Right renal cortex interstitium (tissue), 3 donors: Measurements from ENCODE around the gene CBX6. TPM values are rescaled to one million over a fixed set of nuclear protein-coding genes. Genes with fewer than 3 reads are reported as not detected.

Experiments used
- DNase-seq, 3 donors: peaks; one replicate each; pipeline ENCODE4 v3.0.0-alpha.2; 2013; ENCODE audit warnings: low read depth in 3 of 3, low spot score in 2 of 3
- polyA plus RNA-seq, 3 donors: library from polyadenylated mRNA; unstranded; fragments of 120-200 nt; gene quantifications; one replicate each; pipeline ENCODE4 v1.2.1, GENCODE V29; 2013; ENCODE audit not compliant: insufficient read length in 3 of 3

Gene CBX6
- polyA plus RNA-seq, 3 donors: 32.4 to 37.5 (median 33.3) TPM

DNA sequence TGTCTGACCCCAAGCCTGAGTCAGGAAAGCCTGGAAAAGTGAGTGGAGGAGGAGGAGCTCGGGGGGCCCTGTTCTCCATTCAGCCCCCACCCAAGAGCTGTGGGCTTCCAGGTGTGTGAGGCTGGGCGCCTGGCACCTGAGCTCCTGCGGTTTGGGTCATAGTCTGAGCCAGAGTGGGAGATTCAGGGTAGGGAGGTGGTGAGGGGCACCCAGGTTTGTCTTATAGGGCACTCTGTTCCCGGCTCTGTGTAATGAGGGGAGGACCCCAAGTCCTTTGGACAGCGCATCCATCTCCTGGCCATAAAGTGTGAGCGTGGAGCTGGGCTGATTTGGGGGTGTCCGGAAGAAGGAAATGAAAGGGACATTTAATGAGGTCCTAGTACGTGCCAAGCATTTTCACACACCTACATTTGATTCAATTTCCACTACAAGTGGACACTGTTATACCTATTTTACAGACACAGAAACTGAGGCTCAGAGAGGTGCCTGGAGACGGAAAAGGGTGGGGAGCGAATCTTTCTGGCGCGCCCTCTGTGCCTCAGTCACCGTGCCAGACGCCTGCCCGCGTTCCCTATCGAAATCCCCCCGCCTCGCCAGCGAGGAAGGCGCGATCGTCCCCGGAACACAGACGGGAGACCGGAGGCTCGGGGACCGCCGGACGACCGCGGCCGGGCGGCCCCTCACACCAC, 29.4 kb downstream of the CBX6 start:
- DNase-seq: no peak

DNA sequence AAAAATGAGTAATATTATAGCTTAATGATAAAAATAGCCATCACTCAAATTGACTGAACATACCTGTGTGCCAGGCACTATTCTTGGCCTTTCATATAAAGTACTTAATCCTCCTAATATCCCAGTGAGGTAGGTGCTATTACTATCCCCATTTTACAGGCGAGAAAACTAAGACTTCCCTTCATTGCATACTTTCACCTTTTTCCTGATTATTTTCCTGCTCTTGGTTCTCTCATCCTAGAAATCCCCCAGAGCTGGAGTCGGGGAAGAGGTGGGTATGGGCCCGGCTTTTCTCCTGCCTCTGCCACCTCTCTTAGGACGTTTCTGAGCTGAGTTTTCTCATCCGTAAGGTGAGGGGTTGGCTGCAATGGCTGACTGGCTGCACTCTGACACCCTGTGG, 30.4 kb downstream of the CBX6 start:
- no peak for DNase-seq

DNA sequence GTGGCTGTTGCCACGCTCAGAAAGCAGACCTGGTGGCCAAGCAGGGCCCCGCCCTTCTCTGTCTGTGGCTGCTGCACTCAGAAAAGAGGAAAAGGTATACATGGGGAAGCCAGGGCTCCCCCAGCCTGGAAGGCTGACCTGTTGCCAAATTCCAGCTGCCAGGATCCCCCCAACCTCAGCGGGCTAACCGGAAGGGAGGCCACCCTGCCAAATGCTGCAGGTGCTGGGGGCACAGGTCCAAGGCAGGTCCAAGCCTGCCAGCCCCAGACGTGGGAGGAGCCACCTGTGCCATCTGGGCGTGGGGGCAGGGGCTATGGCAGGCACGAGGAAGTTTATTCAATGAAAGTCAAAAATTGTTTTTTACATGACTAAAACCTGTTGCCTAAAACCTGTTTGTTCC, 30.8 kb downstream of the CBX6 start:
- DNase-seq: no peak

DNA sequence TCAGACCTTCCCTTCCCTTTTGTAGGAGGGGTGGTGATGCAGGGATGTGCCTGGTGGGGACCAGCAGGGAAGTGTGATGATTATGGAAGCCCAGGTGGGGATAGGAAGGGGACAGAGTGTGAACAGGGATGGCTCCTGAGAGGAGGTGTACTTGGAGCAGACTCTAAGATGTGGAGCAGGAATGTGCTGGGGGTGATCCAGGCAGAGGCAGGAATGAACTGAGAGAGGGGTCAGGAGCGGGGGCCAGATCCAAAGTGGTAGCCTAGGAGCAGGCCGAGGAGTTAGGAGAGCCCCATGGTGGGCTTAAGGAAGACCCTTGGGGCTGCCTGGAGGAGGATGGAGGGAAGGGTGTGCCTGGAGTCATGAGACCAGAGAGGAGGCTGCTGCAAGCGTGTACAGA, 31.9 kb downstream of the CBX6 start:
- no peak for DNase-seq

DNA sequence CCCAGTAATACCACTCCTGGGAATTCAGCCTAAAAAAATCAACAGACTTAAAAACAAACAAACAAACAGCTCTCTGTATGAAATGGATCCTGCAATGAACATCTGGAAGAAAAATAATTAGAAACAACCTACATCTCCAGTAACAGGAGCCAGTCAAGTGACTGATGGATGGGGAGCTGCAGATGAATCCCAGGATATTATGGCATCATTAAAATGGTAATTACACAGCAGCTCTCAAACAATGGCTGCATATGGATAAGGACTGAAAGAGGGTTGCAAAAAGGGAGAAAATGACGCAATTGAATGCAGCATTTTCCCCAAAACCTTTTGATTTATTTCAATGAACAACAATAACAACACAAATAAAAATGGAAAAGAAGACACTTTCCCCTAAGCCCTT, 32.3 kb downstream of the CBX6 start:
- DNase-seq: no peak

DNA sequence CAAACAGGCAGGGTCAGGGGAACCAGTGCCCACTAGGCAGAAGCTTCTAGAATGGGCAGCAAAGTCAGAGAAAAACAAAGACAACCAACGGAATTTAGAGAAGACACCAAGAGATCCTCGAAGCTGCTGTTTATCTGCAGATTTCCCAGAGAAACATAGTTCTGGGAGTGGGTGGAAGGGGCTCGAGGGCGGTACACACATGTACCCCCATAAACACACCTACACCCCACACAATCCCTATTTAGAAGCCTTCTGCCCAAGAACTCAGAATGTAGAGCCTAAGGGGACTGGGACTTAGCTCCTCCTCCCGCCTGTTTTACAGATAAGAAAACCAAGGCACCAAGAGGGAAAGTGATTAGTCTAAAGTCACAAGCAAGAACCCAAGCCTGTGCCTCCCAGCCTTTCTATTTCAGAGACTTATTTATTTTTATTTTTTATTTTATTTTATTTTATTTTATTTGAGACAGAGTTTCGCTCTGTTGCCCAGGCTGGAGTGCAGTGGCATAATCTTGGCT, 34.5 kb downstream of the CBX6 start:
- no peak for DNase-seq

DNA sequence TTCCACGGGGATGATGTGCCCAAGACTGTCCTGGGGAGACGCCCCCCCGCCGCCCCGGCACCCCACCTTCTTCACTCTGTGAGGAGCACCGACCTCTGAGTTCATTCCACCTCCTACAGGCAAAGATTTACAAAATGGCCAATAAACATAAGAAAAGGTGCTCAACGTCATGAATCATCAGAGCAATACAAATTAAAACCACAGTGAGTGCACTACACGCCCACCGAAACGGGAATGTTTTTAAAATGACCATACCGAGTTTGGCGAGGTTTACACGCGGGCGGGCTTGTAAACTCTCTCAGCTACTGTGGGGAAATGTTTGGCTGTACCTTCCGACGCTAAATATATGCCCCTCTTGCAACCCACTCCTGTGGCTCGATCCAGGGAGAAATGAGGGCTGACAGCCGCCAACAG, 36.1 kb downstream of the CBX6 start:
- DNase-seq: no peak

DNA sequence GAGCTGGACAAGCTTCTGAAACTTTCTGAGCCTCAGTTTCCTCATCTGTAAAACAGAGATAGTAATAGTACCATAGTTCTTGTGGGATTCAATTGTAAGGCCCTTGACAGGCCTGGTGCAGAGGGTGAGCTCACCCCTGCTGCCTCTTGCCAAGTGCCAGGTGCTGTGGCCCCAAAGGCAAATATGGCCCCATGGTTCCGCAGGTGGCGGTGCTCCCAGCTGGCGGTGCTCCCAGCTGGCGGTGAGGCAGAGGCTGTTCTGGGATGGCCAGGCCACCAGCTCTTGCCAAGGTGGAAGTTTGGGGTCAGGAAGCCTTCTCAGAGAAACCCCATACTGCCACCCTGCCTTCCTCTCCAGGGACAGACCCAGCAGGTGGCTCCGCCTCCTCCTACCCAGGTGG, 37.0 kb downstream of the CBX6 start:
- no peak for DNase-seq

DNA sequence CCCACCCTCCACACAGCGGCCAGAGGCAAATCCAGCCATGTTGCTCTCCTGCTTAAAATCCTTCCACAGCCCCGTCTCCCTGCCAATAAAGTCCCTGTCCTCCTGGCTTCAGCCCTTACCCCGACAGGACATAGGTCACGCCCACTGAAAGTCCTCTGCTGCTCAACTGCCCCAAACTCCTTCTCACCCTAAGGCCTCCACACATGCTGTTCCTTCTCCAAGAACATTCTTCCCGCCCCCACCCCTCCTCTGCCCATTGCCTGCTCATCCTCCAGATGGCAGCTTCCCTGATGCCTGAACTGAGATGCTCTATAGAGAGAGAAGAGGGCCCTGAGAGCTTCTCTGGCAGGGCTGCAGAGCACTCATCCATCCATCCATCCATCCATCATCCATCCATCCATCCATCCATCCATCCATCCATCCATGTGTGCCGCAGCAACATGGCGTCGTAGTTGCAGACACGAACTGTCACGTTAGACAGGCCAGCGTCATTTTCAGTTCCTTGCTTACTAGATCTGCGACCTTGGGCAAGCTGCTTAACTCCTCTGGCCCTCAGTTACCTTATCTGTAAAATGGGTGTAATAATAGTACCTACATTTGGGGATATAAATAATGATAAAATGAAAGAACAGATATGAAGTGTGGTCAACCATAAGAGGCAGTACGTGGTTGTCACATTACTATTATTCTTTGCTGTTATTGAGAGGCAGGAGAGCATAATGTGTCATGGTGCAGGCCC, 37.6 kb downstream of the CBX6 start:
- DNase-seq: no peak

DNA sequence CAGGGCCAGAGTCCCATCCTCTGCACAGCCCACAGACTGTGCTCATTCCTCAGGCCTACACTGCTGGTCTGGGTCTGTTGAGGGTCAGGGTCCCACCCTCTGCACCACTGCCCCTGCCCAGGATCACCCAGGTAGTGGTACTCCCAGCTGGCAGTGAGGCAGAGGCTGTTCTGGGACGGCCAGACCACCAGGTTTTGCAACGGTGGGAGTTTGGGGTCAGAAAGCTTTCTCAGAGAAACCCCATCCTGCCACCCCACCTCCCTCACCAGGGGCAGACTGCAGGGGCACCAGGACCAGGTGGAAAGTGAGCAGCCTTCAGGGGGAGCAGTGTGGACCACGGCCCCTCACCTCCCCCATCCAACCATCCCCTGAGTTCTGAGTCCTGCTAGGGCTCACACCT, 39.0 kb downstream of the CBX6 start:
- no peak for DNase-seq

DNA sequence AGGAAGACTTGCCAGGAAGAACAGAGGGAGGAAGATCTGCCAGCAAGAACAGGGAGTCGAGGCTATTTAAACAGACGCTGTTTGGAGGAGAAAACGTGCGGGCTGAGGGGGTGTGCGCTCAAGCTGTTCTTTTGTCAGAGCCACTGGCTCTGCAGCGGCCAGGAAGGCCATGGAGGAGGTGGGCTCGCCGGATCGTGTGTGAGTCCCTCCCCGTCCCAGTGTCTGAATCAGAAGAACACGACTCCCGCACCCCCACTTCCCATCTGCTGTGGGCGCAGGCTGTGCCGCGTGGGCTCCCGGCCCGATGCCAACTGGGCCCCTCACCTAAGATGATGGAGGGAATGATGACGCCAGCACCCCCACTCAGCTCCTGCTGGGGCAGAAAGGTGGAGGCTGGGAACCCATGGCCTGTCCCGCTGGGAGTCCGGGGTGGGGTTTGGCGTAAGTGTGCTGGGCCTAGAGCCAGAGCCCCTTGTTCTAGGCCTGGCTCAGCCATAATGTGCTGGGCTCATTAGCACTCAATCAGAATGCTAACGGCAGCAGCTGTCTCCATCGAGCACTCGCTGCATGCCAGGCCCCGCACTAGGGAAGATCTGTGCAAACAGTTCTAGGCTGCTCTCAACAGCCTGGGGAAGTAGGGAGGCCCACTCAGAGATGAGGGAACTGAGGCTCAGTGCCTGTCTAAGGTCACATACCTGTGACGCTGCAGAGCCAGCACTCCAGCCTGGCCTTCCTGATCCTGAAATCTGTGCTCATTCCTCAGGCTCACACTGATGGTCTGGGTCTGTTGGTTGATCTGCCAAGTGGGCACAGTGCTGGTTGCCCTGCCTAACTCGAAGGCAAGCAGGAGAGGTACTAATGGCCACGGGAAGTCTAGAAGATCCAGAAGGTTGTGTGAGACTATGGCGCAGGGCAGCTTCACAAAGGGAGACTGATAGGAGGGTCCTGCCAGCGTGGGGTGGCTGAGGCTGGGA, 39.7 kb downstream of the CBX6 start:
- no peak for DNase-seq

DNA sequence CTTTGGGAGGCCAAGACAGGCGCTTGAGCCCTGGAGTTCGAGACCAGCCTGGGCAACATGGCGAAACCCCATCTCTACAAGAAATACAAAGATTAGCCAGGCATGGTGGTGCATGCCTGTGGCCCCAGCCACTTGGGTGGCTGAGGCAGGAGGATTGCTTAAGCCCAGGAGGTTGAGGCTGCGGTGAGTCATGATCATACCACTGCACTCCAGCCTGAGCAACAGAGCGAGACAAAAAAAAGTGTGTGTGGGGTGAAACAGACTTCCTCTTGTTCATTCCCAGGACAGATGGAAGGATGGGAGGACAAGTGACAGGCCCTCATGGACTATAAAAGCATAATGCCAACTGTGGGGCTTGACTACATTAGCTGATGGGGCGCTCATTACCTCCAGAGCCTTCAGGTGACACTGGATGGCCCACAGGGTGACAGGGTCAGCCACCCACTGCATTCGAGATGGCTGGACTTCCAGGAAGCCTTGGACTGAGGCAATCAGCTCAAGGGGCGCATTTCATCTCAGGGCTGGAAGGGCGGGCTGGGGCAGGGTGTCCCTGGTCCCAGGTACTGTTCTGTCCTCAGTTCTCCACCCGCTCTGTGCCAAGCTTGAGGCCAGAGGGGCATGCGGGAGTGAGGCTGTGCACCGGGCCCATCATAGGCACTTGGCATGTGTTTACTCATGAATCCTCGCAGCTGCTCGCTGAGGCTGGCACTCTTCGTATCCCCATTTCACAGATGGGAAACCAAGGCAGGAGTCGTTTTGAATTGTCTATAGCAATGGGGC, 40.7 kb downstream of the CBX6 start:
- no peak for DNase-seq

DNA sequence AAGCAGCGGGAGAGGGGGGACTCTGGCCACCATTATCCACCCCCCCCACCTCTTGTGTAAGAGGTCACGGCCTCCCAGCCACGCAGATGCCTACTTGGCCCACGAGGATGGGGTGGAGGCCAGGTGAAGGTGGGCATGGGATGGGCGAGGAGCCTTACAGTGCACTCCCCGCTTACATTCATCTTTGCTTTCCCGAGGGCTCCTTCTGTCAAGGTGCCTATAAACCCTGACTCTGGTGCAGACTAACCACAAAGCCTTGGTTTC, 41.2 kb downstream of the CBX6 start:
- DNase-seq: no peak

DNA sequence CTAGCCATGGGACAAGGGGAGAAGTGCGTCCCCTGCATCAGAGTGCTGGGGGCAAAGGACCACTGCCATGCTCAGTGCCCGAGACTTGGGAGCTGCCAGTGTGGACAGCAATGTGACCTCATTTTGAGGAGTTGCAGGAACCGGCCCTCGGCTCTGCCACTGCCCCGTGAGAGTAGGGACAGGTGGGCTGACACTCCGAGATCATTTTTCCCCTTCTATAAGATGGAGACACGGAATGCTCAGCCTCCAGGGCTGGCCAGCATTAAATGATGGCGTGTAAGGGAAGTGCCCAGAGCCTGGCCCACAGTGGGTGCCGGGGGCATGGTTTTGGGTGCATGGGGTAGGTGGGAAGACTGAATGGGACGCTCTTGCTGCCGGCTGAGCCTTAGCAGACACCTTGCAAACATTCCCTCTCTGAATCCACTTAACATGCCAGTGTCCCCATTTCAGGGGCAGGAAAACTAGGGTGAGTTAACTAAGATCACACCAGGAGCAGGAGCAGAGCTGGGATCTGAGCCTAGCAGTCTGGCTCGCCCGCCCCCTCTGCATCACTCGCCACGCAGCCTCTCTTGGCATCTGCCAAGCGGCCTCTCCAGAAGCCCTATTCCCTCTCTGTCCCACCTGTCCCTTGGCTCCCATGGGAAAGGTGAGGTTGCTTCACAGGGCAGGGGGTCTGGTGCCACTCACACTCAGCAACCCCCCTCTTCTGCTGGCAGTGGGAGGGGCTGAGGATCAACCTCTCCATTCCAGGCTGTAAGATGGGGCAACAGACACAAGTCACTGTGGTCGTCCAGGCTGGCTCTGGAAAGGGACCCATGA, 41.8 kb downstream of the CBX6 start:
- DNase-seq: no peak

DNA sequence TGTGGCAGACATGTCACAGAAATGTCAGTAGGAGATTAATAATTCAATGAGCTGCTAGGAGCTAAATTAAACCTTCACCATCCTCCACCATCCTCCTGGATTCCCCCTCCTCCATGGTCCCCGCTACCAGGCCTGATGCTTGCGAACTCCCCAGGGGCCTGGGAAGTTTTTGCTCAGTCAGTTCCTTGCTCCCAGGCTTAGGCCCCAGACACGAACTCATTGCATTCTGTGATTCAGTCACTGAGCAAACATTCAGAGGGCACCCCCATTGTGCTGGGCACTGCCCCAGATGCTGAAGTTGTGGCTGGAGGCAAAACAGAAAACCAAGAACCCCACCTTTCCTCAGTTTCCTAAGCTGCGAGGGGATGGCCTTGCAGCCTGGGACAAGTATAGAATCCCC, 42.5 kb downstream of the CBX6 start:
- no peak for DNase-seq

DNA sequence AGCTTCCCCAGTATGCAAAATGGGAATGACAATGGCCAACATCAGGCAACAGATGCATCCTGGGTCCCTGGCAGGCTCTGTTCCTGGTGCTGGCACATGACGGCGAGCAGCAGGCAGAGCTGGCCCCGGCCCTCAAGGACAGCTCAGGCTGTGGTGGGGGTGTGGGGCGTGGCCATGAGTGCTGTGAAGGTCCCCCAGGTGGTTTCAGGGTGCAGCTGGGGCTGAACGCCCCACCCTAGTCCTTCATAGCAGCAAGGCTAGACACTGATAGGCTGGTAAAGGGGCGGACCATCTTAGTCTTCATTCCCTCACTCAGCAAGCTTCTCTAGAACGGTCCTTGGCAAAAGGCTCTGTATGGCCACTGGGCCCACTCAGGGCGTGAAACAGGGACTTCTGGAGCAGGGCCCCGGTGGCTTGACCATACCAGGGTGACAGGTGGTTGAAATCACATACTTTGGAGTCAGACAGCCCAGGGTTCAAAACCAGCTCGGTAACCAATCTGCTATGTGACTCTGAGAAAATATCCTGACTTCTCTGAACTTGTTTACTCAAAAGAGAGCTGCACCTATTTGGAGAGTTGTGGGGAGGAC, 43.3 kb downstream of the CBX6 start:
- DNase-seq: no peak

DNA sequence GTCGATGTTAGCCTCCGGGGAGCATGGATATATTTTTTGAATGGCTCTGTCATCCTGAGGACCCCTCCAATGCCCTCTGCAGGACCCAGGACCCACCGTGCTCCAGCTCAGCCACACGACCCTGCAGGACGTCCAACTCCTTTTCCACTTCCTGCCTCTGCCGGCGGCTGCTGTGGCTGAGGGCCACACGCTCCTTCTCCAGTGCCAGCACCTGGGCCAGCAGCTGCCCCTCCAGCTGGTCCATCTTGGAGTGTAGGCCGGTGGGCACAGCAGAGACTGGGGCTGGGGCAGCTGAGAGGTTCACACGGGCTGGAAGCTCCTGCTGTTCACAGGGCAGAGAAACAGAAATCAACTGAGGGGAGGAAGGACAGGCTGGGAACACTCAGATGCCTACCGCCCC, 43.8 kb downstream of the CBX6 start:
- DNase-seq: no peak

DNA sequence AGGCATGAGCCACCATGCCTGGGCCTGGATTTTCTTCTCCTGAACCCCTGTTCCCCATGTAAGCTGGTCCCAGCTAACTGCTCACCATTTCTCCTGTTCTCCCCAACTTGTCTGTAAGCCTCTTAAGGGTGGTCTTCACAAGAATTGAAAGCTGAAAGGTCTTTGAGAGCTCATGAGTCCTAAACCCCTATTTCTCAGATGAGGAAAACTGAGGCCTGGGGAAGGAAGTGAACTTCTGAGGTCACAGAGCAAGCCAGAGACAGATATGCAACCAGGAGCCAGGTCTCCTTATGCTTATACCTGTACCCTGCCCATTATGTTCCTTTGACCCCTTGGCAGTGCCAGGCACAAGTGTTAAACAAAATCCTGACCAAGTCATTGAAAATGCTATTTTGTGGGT, 44.5 kb downstream of the CBX6 start:
- no peak for DNase-seq

DNA sequence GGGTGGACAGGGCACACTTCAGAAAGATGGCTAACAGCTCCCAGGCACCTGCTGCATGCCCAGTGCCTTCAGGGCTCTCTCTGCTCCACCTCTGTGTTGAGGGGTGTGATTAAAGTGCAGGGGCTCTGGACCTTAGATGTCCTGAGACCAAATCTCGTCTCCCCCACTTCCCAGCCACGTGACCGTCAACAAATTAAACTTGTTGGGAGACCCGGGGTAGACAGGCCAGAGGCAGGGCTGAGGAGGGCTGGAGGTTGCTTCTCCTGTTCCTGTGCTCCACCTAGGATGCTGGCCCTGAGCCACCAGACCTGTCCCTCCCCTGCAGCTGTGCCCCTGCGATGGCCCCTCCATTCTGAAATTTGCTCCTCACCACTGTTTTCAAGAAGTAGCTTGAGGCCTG, 45.2 kb downstream of the CBX6 start:
- no peak for DNase-seq
